Adrenal gland (tissue), 12 donors: ENCODE measurements around the gene FAAP100. TPM values are rescaled to one million over a fixed set of nuclear protein-coding genes. Genes with fewer than 3 reads are reported as not detected.

Experiments used
- DNase-seq, 7 donors: peaks; one replicate each; pipeline ENCODE4 v3.0.0-alpha.2; 2019 to 2020
- H3K27ac ChIP-seq, 5 donors: fragments of 200-600 bp; sonication (generic) in 4 of 5; 1 replicate in 3 of 5; 2 replicates in 2 of 5; pipeline versions ENCODE4 v1.5.1 to v1.8.0; 2016 to 2020; ENCODE audit warnings: mild to moderate bottlenecking in 1 of 5
- H3K27me3 ChIP-seq: fragments of 200-600 bp; 2 replicates; pipeline ENCODE4 v1.8.0; 2021
- H3K36me3 ChIP-seq, 2 donors: fragments of 200-600 bp; replicated peaks in 1 of 2; 1 replicate in 1 of 2; 2 replicates in 1 of 2; pipeline versions ENCODE4 v1.5.1 to v1.8.0; 2018 to 2022
- H3K4me1 ChIP-seq, 2 donors: fragments of 200-600 bp; replicated peaks in 1 of 2; 1 replicate in 1 of 2; 2 replicates in 1 of 2; pipeline versions ENCODE4 v1.5.1 to v1.8.0; 2018 to 2021
- H3K4me3 ChIP-seq, 4 donors: fragments of 200-600 bp; sonication (generic) in 3 of 4; one replicate each; pipeline ENCODE4 v1.5.1; 2016 to 2018
- H3K9me3 ChIP-seq, 3 donors: fragments of 200-600 bp; sonication (generic) in 1 of 3; replicated peaks in 1 of 3; 1 replicate in 2 of 3; 2 replicates in 1 of 3; pipeline versions ENCODE4 v1.5.1 to v1.8.0; 2016 to 2021
- CTCF ChIP-seq, 6 experiments: fragments of 450-650 bp in 4 of 6; fragments of 200-600 bp in 2 of 6; sonication (generic) in 1 of 6; IDR thresholded peaks; 1 replicate in 5 of 6; 2 replicates in 1 of 6; pipeline versions ENCODE4 v1.5.1 to v1.8.0; 2016 to 2021; ENCODE audit warnings: antibody characterized with exemption in 6 of 6, mild to moderate bottlenecking in 2 of 6, moderate library complexity in 1 of 6
- POLR2A ChIP-seq, 2 donors: fragments of 450-650 bp; IDR thresholded peaks; one replicate each; pipeline ENCODE4 v1.6.1; 2017; ENCODE audit warnings: antibody characterized with exemption in 2 of 2, mild to moderate bottlenecking in 2 of 2, moderate library complexity in 1 of 2
- WGBS, 4 donors: extraction: QIAGEN DNeasy Blood & Tissue Kit in 2 of 4; methylation state at CpG; one replicate each; pipeline versions ENCODE4 v1.1.5 to v1.1.7; 2013 to 2017; 5-methylcytosine and 5-hydroxymethylcytosine counted together
- intact Hi-C, 2 donors: fragments of 100-400 bp; cut with DNase I; formaldehyde crosslinking; loops; one replicate each; pipeline versions ENCODE4 v1.14.1 to v1.15.0; 2022 to 2023
- polyA plus RNA-seq, 3 donors: library from polyadenylated mRNA; stranded (reverse); fragments of 200-250 nt in 2 of 3; fragments of 350-450 nt in 1 of 3; fragmentation: Illumina TruSeq in 1 of 3; extraction: RNeasy Lipid Tissue Mini Kit (QIAGEN cat#74804) in 1 of 3; gene quantifications; one replicate each; pipeline ENCODE4 v1.2.3, GENCODE V29; 2013 to 2014
- total RNA-seq, 9 donors: library from RNA; depleted of rRNA in 4 of 9; stranded (reverse); fragments of >200 nt in 4 of 9; fragments of 120-200 nt in 1 of 9; fragmentation: NEBNext Ultra II Directional in 1 of 9; extraction: Animal tissue kit (Norgen Biotek cat#: 25700) in 1 of 9; gene quantifications; one replicate each; pipeline versions ENCODE4 v1.1.0 to v1.2.4, GENCODE V29; 2013 to 2023
- donor health status: healthy with polysubstance abuse.
- donor health status: Bipolar disorder and iron deficiency.
- donor health status: DM: yes; HTN: yes; CAD: no.
- donor health status: DM: no; HTN: no; CAD: no.
- donor health status: DM: no; HTN: no; CAD: no.
- donor health status: DM: yes; HTN: yes; CAD: no.

FAAP100 gene
- total and polyA plus RNA-seq, 12 donors = 2.5 to 89.0 (median 31.7) TPM

DNA sequence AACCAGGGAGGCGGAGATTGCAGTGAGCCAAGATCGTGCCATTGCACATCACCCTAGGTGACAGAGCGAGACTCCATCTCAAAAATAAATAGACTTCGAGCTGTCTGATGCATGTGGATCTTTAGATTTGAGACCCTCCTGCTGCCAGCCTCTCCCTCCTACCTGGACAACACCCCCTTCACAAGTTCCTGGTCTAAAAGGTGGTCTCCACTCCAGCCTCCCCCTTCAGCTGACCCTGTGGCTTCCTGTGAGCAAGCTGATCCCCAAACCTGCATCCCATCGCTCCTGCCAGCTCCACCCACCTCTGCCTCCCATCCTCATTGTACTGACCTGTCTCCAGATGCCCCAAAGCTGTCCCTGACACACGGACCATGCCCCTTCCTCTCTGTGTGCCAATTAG, 27.1 kb upstream of the FAAP100 start:
- Histone ChIP-seq H3K9me3 (no peaks in the 10 kb centered on the region), H3K36me3 (peaks cover 0 to 53% of the 10 kb centered on the region in 2 donors)

GRCh38 chr17:81578561-81579225, 26.5 kb upstream of the FAAP100 start:
- H3K9me3 ChIP-seq = no peaks in the 10 kb centered on the region
- no peak for TF ChIP-seq POLR2A (IDR thresholded peaks at IDR 0.05)
- TF ChIP-seq CTCF (IDR thresholded peaks at IDR 0.05) = no peak
- H3K4me1 ChIP-seq = peaks cover 5 to 9% of the 10 kb centered on the region in 2 donors
- no peak overlapping the region for H3K4me3 ChIP-seq
- DNase-seq = no peak
- intact Hi-C loops = no loop called here
- H3K36me3 ChIP-seq = peaks cover 0 to 53% of the 10 kb centered on the region in 2 donors
- 92 to 98% (median 95%) methylated on average over 6 of the region's 6 CpGs for WGBS, 4 donors
- H3K27me3 ChIP-seq = no peaks in the 10 kb centered on the region
- no peak overlapping the region for H3K27ac ChIP-seq

More for the DNA sequence above, 27.1 kb upstream of the FAAP100 start:
- intact Hi-C loops = no loop called here
- H3K4me3 ChIP-seq = no peak overlapping the region
- H3K27me3 ChIP-seq = no peaks in the 10 kb centered on the region
- H3K27ac ChIP-seq = no peak overlapping the region
- TF ChIP-seq CTCF (IDR thresholded peaks at IDR 0.05) = no peak
- TF ChIP-seq POLR2A (IDR thresholded peaks at IDR 0.05) = no peak
- 92 to 96% (median 95%) methylated on average over 6 of the region's 6 CpGs for WGBS, 4 donors
- peaks cover 5 to 9% of the 10 kb centered on the region in 2 donors for H3K4me1 ChIP-seq
- no peak for DNase-seq

GRCh38 chr17:81578038-81578441, 25.9 kb upstream of the FAAP100 start:
- Histone ChIP-seq H3K4me3 (no peak overlapping the region), H3K27me3 (no peaks in the 10 kb centered on the region), H3K9me3 (no peaks in the 10 kb centered on the region), H3K36me3 (peaks cover 0 to 49% of the 10 kb centered on the region in 2 donors), H3K4me1 (peaks cover 5 to 9% of the 10 kb centered on the region in 2 donors), H3K27ac (no peak overlapping the region)
- intact Hi-C loops = no loop called here
- no peak for DNase-seq
- 93 to 98% (median 97%) methylated on average over 10 of the region's 10 CpGs for WGBS, 4 donors
- TF ChIP-seq CTCF (IDR thresholded peaks at IDR 0.05) (no peak), POLR2A (IDR thresholded peaks at IDR 0.05) (no peak)

DNA sequence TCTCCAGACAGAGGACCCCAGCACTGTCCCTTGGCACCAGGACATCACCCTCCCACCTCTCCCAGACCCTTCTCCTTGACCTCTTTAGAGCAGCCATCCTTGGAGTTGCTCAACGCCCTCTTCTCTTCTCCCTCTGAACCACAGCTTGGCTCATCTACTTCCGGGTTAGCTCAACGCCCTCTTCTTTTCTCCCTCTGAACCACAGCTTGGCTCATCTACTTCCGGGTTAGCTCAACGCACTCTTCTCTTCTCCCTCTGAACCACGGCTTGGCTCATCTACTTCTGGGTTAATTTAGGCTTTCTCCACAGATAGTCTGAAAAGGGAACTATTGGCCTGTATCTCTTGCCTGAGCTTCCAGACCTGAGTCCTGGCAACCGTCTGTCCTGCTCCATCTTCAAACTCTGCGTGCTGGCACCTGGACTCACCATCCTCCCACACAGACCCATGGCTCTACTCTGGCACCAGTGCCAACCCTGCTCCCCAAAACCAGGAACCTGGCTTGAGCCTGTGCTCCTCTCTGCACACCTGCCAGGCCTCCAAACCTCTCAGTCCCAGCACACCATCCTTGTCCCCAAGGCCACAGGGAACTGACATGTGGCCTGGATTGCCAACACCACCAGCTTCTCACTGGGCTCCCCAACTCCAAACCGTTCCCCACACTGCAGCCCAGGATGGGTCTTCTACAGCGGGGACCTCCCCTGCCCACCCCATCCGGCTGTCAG, 25.3 kb upstream of the FAAP100 start:
- Histone ChIP-seq H3K27ac (peak overlapping the region in 2 of 5 donors; percentile 16 to 20), H3K9me3 (no peaks in the 10 kb centered on the region), H3K4me1 (peaks cover 5 to 9% of the 10 kb centered on the region in 2 donors), H3K36me3 (peaks cover 0 to 43% of the 10 kb centered on the region in 2 donors), H3K4me3 (no peak overlapping the region), H3K27me3 (no peaks in the 10 kb centered on the region)
- intact Hi-C loops = no loop called here
- peak in 1 of 7 donors; percentile 48 for DNase-seq
- WGBS, 4 donors = 66 to 81% (median 76%) methylated on average over 11 of the region's 11 CpGs
- TF ChIP-seq CTCF (IDR thresholded peaks at IDR 0.05) = no peak
- no peak for TF ChIP-seq POLR2A (IDR thresholded peaks at IDR 0.05)
